NCI-H345 treated with DMSO at 0.1 percent for 48 hours (cell line): ENCODE results near the gene PRPF4.
A peak's percentile ranks its signal among the peaks of the same experiment; 100 is the strongest.

Experiments
- DNase-seq: peaks from one replicate; lab custom pipeline; 2025; ENCODE audit not compliant: unreplicated experiment; lab: John Stamatoyannopoulos, UW

The PRPF4 gene

GRCh38 chr9:113310538-113310937, 35.1 kb downstream of the PRPF4 start:
- DNase-seq, result no peak

- no peak for DNase-seq
These were observed 36.5 kb downstream of the PRPF4 start for GRCh38 chr9:113311961-113312360.

- DNase-seq, result no peak
These were observed 37.8 kb downstream of the PRPF4 start for GRCh38 chr9:113313261-113313660.

- no peak for DNase-seq
These were observed 39.8 kb downstream of the PRPF4 start for GRCh38 chr9:113315231-113315630.

- no peak for DNase-seq
These were observed 40.6 kb downstream of the PRPF4 start for GRCh38 chr9:113316030-113316429.

- no peak for DNase-seq
These were observed 42.3 kb downstream of the PRPF4 start for GRCh38 chr9:113317777-113318176.

GRCh38 chr9:113319054-113319453, 43.6 kb downstream of the PRPF4 start:
- DNase-seq, result no peak

- DNase-seq, result no peak
These were observed 44.6 kb downstream of the PRPF4 start for GRCh38 chr9:113320051-113320450.

GRCh38 chr9:113322671-113323070, 47.2 kb downstream of the PRPF4 start:
- no peak for DNase-seq

GRCh38 chr9:113326230-113326629, 50.8 kb downstream of the PRPF4 start:
- no peak for DNase-seq

- no peak for DNase-seq
These were observed 52.8 kb downstream of the PRPF4 start for GRCh38 chr9:113328045-113328782.

GRCh38 chr9:113331780-113332179, 56.3 kb downstream of the PRPF4 start:
- no peak for DNase-seq

- DNase-seq, result no peak
These were observed 62.3 kb downstream of the PRPF4 start for GRCh38 chr9:113337714-113338113.

- peak; percentile 78 for DNase-seq
These were observed 64.7 kb downstream of the PRPF4 start, which contains the start of gene WDR31 for GRCh38 chr9:113340011-113340699. TSS of gene WDR31 (minus strand) at chr9:113340275. CDS start at chr9:113332022, 8,253 bp downstream.

GRCh38 chr9:113341712-113342410, 66.4 kb downstream of the PRPF4 start:
- no peak for DNase-seq
